ENCODE results near the gene FGFBP2.

Gene FGFBP2

GRCh38 chr4:15963001-15963451 is at the start of gene FGFBP2:
FGFBP2 (minus strand) TSS chr4:15963175; CDS start chr4:15963129, 46 bp downstream.
- peak; percentile 40 to 47 for DNase-seq (ENCODE audit: low read depth in 2 of 2)

GRCh38 chr4:16011173-16011572 is 48.2 kb upstream of the FGFBP2 start:
- no peak for DNase-seq (ENCODE audit: low read depth in 2 of 2)

- no peak for DNase-seq (ENCODE audit: low read depth in 2 of 2)
Measured at GRCh38 chr4:16009153-16009552, 46.2 kb upstream of the FGFBP2 start.

DNA sequence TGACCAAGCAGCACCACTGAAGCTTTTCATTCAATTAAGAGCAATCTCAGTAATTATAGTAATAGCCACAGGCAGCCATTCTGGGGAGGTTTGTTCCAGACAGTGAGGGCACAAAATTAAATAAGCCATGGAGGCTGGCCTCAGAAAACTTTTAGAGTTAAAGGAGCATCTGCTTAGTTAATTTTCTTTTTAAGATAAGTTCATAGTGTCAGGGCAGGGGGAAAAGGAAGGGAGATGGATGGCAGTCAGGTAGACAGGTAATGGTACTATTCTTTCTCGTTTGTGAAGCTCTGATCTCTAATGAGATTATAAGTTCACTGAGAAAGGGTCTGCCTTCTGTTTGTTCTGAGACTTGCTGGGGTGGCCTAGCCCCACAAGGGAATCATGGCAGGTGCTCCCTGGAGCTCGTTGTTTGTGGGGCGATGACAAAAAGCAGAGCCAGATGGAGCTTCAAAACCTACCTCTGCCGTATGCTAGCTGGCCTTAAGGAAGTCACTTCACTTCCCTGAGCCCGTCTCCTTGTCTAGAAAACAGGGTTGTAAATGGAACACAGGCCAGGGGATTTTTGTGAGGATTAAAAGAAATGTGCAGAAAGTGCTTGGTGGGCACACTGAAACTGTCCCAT is 44.6 kb upstream of the FGFBP2 start:
- no peak for DNase-seq (ENCODE audit: low read depth in 2 of 2)

DNA sequence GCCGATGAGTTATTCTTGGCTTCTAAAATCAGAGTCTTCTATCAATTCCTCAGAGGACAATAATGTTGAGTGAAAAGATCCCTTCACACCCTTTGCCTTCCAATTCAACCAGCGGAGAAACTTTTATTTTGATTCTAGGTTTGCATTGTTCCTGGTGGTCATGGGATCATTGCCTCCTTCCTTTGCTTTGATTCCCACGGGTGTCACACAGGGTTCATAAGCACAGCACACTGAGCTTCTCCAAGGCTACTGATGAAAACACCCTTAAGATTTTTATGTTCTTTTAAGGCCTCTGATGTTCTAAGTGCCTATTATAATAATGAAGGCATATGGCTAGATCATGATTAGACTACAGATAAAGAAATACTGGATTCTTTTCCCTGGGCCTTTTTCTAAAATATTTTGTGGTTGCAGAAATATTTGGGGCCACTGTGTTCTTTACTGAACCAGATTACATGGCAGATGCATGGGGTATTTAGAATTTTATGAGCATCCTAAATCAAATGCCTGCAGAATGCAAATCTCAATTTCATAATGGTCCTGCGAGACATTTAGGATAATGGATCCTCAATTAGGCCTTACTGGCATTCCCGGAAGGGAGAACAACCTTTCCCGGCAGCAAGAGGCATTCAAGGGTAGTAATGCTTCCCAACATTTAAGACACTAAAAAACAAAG is 43.9 kb upstream of the FGFBP2 start:
- DNase-seq (ENCODE audit: low read depth in 2 of 2): no peak

DNA sequence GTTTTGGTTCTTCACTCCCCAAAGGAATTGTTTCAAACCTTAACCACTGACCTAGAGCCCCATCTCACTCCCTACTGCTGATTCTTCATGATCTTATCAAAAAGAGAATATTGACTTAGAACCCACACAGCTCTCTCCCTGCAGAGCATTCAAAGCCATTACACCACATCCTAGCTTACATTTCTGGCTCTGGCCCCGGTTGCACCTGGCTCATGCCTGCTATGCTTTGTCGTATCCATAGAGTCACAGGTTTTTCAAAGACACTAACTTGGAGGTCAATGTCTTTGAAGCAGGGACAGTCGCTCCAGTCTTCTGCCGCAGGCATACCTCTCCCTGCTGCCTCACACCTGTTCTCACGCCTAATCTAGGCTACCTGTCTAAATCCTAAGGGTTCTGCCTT is 42.7 kb upstream of the FGFBP2 start:
- no peak for DNase-seq (ENCODE audit: low read depth in 2 of 2)

DNA sequence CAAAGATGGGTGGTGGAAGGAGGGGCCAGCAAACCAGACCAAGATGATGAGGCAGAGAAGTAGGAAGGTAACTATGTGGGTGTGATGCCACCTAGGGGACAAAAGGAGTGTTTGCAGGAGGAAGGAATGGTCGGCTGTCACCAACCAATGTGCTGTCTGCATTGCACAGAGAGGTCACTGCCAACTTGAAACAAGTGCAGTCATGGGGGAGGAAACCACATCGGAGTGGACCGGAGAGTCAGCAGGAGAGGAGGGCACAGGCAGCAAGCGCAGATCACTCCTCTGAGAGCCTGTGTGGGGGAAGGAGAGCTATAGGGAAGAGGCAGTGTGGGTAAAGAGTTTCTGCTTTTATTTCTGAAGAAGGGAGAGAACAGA is 38.5 kb upstream of the FGFBP2 start:
- DNase-seq (ENCODE audit: low read depth in 2 of 2): peak; percentile 24 to 36

GRCh38 chr4:16000708-16001483 is 37.9 kb upstream of the FGFBP2 start:
- DNase-seq (ENCODE audit: low read depth in 2 of 2): no peak

- no peak for DNase-seq (ENCODE audit: low read depth in 2 of 2)
Measured at GRCh38 chr4:15996773-15997172, 33.8 kb upstream of the FGFBP2 start.

DNA sequence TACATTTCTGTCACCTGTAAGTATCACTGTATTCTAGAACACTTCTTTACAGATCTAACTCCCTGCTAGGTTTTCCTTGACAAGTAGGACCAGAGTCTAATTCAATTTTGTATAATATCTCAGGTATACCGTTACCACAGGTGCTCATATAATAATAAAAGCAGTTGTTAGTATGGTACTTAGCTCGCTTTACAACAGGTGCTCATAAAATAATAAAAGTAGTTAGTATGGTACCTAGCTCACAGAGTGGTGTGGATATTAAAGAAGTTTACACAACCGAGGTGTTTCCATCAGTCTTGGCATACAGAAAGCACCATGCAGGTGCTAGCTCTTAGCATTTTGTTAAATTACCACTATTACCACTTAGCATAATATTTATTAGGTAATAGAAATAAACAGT is 32.9 kb upstream of the FGFBP2 start:
- DNase-seq (ENCODE audit: low read depth in 2 of 2): no peak

GRCh38 chr4:15992167-15992485 is 29.2 kb upstream of the FGFBP2 start:
- no peak for DNase-seq (ENCODE audit: low read depth in 2 of 2)

DNA sequence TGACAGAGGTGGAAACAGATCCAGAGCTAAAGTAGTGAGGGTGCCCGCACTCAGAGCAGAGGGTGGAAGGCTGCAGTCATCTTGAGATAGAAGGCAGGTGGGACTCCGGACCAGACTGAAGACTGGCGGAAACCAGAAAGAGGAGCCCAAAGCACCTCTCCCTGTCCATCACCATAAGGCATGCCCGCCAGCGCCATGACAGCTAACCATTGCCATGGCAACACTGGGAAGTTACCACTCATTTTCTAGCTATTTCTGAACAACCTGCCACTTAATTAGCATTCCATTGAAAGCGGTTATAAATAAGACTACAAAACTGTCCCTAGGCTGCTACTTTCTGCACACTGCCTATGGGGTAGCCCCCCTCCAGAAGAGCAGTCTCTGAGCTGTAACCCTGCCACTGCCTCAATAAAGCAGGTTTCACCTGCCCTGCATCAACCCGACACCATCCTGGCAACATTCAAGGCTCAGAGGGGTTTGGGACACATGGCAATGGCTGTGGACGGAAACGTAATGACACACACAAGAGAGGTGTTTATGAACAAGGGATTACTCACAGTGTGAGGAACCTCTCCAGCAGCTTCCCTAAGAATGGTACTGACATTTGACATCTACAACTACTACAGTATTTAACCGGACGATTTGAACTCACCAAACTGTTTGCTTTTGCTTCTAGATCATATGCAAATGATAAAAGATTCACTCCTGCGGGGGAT is 27.8 kb upstream of the FGFBP2 start:
- DNase-seq (ENCODE audit: low read depth in 2 of 2): no peak

DNA sequence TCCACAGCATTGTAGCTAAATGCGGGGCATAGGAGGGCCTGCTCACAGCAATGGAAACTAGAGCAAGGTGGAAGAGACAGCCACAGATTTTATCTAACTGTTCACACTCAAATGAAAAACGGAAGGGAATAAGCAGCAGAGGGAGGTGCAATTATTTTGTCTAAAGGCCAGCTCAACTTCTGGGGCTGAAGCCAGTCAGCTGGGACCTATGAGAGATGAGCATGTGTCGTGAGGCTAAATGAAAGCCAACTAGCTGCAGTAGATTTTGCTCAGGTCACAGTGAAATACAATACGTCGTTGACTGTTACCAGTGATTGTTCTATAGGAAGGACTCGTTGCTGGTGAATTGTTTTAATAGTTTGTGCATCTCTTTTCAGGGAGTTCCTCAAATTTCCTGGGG is 26.4 kb upstream of the FGFBP2 start:
- DNase-seq (ENCODE audit: low read depth in 2 of 2): no peak

GRCh38 chr4:15988222-15988621 is 25.2 kb upstream of the FGFBP2 start:
- no peak for DNase-seq (ENCODE audit: low read depth in 2 of 2)

DNA sequence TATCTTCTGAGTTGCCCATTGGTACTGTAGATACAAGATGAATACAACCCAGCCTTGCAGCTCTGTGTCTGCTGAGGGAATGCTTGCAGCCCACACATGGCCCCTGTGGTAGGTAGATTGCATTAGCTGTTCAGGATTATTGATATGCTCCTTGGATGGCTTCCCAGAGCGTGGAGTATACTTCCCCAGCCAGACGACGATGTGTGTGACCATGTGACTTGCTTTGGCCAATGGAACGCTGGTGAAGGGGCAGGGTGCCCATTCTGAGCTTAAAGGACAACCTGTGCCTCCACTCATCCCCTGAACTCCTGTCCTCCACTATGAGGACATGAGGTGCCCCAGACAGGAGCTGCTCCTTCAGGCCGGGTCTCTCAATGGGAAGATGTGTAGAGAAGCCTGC is 23.9 kb upstream of the FGFBP2 start:
- no peak for DNase-seq (ENCODE audit: low read depth in 2 of 2)

DNA sequence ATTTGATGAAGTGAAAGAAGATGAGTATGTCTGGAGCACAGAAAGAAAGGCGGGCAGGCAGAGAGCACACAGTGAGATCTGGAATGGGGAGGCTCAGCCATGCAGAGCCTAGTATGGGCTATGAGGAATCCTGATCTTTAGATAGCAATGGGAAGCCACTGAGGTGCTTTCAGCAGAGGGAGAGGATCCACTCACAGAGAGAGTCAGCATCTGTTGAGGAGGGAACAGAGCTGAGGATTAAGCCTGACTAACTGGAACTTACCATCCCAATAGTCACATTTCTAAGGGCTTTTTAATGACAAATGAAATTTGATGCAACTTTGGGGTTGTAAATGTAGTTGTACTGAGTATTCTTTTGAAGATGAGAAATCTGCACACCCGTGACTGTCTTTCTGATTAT is 20.6 kb upstream of the FGFBP2 start:
- no peak for DNase-seq (ENCODE audit: low read depth in 2 of 2)

GRCh38 chr4:15982842-15983524 is 20.0 kb upstream of the FGFBP2 start:
- no peak for DNase-seq (ENCODE audit: low read depth in 2 of 2)

- no peak for DNase-seq (ENCODE audit: low read depth in 2 of 2)
Measured at GRCh38 chr4:15976456-15977447, 13.8 kb upstream of the FGFBP2 start.

DNA sequence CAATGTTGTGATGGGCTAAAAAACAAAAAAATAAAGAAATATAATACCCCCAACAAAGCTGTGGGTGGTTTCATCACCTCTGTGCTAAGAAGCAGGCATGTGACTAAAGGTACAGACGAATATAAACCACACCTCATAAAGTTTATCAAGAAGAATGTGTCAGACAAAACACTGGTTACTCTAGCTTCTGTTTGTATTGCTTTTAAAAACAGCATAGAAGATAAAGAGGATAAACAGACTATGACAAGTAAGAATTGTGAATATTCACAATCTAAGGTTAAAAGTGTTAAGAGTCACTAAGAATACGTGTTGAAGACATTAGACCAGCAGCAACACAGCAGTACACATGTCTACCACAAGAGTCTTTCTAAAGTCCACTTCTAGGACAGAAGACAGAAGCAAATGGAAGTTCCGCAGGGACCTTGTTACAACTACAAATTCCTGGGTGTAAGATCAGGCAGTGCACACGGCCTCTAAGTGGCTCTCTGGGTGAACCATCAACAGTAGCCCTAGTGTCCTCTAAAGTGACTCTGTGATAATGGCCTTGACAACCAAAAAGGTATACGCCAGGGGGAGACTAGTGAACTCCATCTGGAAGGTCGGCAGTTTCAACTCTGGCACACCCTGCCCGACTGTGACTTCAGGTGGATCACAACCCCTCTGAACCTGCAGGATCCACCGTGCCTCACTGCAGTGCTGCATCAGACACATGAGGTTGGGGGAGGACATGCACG is 8.3 kb upstream of the FGFBP2 start:
- no peak for DNase-seq (ENCODE audit: low read depth in 2 of 2)

Measured in stimulated activated CD4-positive, alpha-beta T cell treated with anti-CD3 and anti-CD28 coated beads, Interleukin-15, amount 100 ng/mL, for 48 hours (primary cell).